LNCaP clone FGC (cell line): Measurements from ENCODE around the gene HS1BP3.
A peak's percentile ranks its signal among the peaks of the same experiment; 100 is the strongest.

Experiments used
- DNase-seq: peaks from one replicate; pipeline ENCODE4 v3.0.0-alpha.2; 2011; ENCODE audit warnings: low read depth
- H3K4me3 ChIP-seq: 2 replicates; pipeline ENCODE4 v1.5.1; 2011; ENCODE audit warnings: mild to moderate bottlenecking, low read depth, low read length, control low read depth
- TF ChIP-seq, protein P1 (sequence below): IDR thresholded peaks from 2 replicates; pipeline ENCODE4 v1.5.1; 2012; ENCODE audit warnings: mild to moderate bottlenecking; ENCODE audit not compliant: control insufficient read depth, insufficient read depth; ENCODE audit errors: extremely low read depth

HS1BP3 gene

DNA sequence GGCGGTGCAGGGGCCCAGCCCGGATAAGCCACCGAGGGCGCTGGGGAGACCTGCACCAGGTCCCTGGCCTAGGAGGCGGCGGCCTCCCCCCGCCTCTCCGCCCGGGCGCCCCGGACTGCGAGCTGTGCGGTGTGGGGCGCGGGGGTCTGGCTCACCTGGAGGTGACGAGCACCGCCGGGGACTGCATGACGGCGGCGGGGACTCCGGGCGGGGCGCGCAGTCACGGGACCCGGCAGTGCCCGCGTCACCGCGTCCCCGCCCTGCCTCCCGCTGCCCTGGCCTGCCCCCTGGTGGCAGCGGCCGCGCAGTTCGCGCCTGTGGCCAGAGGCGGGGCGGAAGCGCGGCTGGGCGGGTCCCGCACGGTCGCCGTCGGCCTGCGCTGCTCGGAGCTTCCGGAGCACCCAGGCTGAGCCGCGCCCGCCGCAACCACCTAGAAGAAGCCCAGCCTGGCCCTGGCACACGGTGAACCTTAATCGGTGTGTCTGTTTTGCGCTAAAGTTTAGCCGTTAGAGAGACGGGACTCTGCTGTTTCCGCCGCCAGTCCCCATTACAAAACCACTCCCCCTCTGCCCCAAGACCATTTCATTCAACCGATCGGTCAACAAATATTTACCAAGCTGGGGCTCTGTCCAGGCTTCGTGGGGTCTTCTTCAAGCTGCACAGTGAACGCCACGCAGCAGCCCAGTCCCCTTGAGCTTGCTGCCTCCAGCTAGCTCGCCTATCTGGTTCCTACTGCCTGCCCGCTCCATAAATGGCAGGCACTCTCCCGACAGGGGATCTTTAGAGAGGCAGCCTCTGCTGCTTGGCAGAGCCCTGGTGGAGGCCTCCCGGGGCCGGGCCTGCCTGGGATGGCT is at the start of gene HS1BP3:
HS1BP3 (minus strand) TSS at position 222 of the 854 bp plus-strand sequence; CDS start at position 187, 35 bp downstream.
- peak within 1 kb of the TSS; percentile 88 for H3K4me3 ChIP-seq
- TF ChIP-seq, protein P1, sequence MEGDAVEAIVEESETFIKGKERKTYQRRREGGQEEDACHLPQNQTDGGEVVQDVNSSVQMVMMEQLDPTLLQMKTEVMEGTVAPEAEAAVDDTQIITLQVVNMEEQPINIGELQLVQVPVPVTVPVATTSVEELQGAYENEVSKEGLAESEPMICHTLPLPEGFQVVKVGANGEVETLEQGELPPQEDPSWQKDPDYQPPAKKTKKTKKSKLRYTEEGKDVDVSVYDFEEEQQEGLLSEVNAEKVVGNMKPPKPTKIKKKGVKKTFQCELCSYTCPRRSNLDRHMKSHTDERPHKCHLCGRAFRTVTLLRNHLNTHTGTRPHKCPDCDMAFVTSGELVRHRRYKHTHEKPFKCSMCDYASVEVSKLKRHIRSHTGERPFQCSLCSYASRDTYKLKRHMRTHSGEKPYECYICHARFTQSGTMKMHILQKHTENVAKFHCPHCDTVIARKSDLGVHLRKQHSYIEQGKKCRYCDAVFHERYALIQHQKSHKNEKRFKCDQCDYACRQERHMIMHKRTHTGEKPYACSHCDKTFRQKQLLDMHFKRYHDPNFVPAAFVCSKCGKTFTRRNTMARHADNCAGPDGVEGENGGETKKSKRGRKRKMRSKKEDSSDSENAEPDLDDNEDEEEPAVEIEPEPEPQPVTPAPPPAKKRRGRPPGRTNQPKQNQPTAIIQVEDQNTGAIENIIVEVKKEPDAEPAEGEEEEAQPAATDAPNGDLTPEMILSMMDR, result peak; percentile 99
- no peak for DNase-seq

DNA sequence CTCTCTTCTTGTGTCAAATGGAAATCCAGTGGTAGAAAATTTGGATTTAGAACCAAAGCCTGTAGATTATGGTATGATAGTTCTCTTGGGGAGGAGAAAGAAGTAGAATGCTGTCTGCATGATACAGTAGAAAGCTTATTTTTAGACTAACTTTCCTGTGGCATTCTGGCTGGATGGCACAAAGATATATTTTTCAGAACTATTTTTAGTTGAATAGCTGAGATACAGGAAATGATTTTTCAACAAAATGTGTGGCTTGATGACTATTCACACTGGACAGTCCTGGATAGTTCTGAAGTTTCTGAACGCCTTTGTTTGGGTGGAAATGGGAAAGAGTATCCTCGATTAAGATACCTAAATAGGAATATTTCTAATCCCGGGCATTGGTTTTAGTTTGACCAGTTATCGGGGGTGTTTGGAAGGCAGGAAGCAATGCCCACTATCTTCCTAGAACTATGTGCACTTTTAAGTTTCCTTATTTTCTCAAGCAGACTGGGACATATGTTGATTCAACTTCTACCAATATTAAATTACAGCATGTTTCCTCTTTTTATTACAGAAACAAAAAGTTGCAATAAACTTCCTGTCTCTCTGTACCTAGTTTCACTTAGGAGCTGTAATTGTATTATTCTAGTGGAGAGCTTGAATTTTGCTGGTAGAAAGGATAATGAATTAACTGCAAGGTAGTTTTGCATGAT is 48.2 kb upstream of the HS1BP3 start:
- no peak overlapping the region for H3K4me3 ChIP-seq
- TF ChIP-seq, protein P1, result no peak
- no peak for DNase-seq

- DNase-seq, result no peak
- no peak overlapping the region for H3K4me3 ChIP-seq
- TF ChIP-seq, protein P1, result no peak
These were observed 46.5 kb upstream of the HS1BP3 start for GRCh38 chr2:20697322-20697934.

GRCh38 chr2:20696366-20696765 is 45.5 kb upstream of the HS1BP3 start:
- DNase-seq, result no peak
- TF ChIP-seq, protein P1, result no peak
- no peak overlapping the region for H3K4me3 ChIP-seq

GRCh38 chr2:20693317-20693716 is 42.4 kb upstream of the HS1BP3 start:
- DNase-seq, result no peak
- TF ChIP-seq, protein P1, result no peak
- H3K4me3 ChIP-seq, result no peak overlapping the region

DNA sequence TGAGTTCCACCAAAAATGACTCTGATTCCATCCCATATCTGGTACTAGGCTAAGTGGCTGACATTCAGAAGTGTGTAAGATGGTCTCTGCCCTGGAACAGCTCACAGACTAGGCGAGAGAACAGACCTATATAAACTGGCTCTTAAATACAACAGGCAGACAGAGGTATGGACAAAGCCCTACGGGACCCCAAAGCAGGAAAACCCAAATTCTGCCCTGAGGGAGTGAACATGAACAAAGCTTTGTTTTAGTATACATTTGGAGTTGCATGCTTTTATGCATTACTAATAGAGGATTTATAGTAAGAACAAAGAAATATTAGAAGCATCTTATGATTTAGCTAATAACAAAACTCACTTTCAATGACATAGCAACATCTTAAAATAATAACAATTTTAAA is 41.2 kb upstream of the HS1BP3 start:
- H3K4me3 ChIP-seq, result no peak overlapping the region
- no peak for DNase-seq
- TF ChIP-seq, protein P1, result no peak
